Activated T-cell treated with anti-CD3 and anti-CD28 coated beads for 1 hour (primary cell): ENCODE data around the gene MYBPC2.
A peak's percentile ranks its signal among the peaks of the same experiment; 100 is the strongest.
"Not testable (repeated sequence)": the region's sequence is repeated elsewhere in the genome, so short reads cannot be mapped to it uniquely, and the experiment has no call there.

Source experiments
- DNase-seq: peaks from one replicate; pipeline ENCODE4 v3.0.0-alpha.2; 2020; ENCODE audit warnings: low read depth

MYBPC2 gene

DNA sequence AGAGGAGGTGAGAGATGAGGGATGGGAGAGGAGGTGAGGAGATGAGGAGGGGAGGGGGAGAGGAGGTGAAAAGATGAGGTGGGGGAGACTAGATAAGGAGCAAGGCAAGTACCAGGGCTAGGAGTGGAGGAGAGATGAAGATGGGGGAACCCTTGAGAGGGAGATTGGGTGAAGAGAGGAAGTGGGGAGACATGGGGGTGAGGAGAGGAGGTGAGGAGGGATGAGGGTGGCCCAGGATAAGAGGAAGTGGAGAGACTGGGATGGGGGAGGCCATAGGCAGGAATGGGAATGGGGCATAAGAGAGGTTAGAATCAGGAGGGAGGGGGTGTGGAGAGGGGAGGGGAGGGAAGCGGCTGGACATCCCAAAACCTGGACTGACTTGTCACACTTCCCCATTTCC lies 26.9 kb downstream of the MYBPC2 start:
- DNase-seq, result no peak

DNA sequence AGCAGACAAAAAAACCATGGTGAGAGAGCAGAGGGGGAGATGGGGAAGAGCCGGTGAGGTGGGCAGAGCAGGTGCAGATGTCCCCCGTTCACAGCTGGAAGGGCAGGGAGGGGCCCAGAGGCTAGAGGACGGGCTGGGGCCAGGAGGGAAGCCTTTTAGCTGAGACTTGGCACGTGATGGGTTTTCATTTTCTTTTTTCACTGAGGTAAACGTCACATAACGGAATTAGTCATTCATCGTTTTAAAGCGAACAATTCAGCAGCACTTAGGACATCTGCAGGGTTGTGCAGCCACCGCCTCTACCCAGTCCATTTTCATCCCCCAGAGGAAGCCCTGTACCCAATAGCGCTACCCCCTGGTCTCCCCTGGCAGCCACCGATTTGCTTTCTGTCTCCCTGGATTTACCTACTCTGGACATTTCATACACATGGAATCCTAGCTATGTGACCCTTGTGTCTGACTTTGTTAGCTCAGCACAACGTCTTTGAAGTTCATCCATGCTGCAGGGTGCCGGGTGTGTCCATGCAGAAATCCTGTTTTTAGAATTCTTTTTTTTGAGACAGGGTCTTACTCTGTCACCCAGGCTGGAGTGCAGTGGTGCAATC lies 27.6 kb downstream of the MYBPC2 start:
- no peak for DNase-seq

DNA sequence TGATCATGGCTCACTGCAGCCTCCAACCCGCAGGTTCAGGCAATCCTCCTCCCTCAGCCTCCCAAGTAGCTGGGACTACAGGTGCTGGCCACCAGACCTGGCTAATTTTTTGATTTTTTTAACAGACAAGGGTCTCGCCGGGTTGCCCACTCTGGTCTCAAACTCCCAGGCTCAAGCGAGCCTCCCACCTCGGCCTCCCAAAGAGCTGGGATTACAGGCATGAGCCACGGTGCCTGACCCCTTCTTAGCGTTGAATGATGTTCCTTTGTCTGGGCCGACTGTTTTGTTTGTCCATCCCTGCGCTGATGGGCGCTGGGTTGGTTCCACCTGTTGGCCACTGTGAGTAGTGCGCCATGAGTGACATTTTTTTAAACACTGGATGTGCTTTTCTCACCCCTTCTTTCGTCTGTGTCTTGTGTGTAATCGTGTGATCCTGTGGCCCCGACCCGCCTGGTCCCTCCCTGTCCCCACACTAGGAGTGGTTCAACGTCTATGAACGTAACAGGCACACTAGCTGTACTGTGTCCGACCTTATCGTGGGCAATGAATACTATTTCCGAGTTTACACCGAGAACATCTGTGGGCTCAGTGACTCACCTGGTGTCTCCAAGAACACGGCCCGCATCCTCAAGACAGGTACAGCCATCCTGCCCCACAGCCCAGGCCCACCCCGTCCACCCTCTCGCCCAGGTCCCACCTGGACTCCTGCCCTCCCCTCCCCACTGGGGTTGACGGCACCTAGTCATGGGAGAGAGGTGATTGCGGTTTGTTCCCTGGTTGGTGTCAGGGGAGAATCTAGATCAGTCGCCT lies 28.6 kb downstream of the MYBPC2 start:
- DNase-seq, result peak; percentile 32

DNA sequence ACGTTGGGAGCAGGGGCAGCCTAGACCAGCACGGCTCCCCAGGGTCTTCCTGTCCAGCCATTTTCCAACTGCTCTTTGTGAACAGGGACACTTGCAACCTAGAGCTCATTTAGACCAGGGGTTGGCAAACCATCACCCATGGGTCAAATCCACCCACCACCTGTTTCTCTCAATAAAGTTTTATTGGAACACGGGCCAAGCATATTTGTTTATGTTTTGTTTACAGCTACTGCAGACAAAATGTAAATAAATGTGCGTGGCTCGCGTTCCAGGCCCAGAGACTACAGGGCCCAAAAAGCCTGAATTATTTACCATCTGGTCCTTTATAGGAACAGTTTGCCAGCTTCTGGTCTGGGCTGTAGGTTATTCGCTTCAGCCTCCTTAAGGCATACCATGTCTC lies 30.3 kb downstream of the MYBPC2 start:
- DNase-seq, result no peak

DNA sequence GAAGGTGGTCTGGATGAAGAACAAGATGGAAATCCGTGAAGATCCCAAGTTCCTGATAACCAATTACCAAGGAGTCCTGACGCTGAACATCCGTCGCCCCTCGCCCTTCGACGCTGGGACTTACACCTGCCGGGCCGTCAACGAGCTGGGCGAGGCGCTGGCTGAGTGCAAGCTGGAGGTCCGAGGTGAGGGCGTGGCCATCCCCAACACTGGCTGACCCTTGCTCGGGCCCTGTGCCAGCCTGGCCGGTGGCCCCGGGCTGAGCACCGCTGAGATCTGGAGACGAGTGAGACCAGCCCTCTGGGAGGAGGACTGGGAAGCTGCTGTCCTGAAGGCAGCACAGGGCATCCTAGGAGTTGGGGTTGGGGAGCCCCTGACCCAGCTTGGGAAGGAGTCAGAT lies 31.7 kb downstream of the MYBPC2 start:
- DNase-seq, result no peak

DNA sequence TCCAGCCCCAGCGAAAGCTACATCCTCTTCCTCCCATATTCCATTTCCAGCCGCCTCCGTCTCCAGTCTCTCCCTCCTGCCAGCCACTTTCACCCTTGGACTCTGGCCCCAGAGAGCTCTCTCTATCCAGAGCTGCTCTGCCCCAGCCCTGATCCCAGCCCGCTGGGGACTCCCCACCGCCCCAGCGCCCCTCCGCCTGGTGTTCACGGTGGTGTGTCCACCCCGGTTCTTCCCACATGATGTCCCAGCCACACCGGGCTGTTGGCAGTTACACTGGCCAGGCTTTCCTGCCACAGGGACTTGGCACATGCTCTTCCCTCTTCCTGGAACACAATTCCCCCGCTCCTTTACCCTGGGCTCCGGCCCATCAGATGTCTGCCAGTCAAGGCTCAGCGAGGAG lies 32.3 kb downstream of the MYBPC2 start:
- DNase-seq, result no peak

DNA sequence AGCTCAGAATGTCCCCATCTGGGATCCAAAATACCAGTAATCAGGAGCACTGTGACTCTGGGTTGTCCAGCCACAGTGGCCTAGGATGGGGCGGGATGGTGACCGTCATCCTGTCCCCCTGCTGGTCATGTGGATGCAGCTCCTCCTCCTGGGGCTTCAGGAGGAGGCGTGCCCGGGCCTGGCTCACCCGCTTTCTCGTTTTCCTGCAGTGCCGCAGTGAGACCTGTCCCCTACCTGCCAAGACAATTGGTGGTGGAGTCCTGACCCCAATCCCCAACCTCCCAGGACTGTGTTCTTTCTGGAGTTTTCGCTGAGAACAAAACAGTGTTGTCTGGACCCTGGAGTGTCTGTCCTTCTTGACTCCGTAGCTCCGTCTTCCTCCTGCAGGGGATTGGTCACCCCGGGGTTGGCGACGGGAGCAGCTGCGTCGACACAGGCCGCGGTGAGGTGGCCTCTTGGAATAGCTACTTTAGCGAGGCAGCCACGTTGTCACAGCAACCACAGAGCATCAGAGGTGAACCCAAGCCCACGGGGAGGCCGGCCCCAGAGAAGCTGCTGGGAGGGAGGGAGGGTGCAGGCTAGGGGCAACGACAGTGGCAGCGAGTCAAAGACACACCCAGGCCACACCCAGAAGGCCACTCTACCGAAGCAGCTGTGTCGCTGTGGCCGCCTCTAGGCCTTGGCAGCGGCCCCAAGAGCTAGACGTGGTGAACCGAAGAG lies 33.5 kb downstream of the MYBPC2 start:
- no peak for DNase-seq

DNA sequence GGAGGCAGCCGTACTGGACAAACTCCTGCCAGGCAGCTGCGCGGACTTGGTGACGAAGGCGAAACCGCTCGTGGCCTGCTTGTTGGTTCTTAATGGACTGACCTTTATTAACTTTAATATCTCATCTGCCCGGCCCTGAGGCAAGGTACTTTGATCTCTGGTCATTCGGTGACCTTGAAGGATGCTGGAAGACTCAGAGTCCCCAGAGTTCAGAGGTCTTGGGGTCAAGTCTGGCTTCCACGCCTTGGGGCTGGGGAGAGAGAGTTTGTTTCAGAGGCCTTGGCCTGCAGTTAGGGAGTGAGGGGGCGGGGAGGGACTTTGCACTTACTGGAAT lies 34.0 kb downstream of the MYBPC2 start:
- no peak for DNase-seq

DNA sequence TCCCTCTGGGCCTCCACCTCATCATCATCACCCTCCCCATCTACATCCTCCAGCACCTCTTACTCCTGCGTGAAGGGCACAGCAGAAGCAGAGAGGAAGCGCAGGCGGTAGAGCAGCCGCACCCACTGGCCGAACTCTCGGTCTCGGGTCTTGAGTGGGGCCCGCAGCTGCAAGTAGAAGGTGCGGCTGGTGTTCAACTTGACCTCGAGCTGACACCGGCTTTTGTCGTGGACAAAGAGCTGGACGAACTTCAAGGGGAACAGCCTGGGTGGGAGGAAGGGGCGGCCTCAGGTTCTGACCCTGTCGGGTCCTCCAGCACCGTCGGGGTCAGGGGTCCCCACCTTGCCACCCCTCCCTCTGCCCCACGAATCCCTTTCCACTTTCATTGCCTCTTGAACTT lies 34.9 kb downstream of the MYBPC2 start:
- no peak for DNase-seq

DNA sequence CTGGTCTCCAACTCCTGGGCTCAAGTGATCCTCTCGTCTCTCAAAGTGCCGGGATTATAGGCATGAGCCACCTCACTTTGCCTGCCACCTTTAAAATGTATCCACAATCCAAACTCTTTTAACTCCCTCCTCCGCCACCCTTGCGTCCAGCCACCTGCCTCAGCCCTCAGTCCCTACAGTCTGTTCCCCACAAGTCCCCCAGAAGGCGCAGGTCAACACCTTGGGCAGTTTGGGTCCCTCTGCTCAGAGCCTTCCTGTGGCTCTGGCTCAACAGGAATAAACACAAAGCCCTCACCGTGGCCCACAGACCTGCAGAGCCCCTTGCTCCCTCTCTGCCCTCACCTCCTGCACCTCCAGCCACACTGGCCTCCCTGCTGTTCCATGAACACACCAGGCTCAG lies 36.1 kb downstream of the MYBPC2 start:
- DNase-seq, result no peak

DNA sequence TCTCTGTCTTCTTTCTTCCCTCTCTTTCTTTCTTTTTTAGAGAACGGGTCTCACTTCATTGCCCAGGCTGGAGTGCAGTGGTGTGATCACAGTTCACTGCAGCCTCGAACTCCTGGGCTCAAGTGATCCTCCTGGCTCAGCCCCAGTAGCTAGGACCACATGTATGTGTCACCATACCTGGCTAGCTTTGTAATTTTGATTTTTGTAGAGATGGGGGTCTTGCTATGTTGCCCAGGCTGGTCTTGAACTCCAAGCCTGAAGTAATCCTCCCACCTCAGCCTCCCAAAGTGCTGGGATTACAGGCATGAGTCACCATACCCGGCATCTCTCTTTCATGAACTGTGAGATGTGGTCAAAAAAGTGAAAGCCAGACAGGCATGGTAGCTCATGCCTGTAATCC lies 40.6 kb downstream of the MYBPC2 start:
- DNase-seq, result not testable (repeated sequence)

DNA sequence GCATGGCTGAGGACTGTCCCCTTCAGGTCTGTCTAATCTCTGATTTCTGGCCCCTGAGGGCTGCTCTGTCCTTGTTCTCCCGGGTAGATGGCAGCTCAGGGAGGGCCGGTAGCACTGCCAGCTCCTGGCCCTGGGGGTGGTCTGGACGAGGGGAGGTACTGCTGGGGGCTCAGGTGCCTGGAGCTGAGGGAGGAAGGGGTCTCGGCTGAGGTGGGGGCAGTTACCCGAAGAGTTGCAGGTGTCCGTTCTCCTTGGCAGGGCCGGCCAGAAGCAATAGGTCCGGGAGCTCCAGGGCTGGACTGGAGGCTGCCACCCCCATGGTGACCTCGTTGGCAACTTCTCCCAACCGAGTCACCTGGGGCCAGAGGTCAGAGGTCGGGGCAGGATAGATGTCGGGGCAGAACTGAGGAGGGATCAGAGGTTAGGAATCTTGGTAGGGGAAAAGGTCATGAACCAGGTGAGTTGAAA lies 42.4 kb downstream of the MYBPC2 start:
- no peak for DNase-seq

DNA sequence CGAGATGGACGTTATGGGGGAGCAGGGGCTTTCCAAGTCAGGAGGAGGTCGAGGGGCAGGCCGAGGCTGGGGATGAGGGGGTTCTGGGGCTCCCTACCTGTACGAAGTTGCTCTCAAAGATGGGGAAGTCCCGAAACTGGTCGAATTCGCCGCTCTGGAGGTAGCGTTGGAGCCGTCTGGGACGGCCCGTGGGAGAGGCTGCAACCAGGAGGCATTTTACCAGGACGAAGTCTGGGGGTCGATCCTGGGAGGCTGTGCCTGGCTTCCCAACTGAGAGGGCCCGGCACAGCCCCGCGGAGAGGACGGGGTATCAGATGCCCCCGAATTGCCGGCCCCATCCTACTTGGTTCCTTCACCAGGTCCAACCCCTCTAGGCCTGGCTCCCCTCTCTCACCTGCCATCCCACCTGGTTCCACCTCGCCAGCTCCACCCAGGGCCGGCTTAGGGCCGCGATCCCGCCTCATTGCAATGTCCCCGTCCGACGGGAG lies 43.1 kb downstream of the MYBPC2 start:
- no peak for DNase-seq

DNA sequence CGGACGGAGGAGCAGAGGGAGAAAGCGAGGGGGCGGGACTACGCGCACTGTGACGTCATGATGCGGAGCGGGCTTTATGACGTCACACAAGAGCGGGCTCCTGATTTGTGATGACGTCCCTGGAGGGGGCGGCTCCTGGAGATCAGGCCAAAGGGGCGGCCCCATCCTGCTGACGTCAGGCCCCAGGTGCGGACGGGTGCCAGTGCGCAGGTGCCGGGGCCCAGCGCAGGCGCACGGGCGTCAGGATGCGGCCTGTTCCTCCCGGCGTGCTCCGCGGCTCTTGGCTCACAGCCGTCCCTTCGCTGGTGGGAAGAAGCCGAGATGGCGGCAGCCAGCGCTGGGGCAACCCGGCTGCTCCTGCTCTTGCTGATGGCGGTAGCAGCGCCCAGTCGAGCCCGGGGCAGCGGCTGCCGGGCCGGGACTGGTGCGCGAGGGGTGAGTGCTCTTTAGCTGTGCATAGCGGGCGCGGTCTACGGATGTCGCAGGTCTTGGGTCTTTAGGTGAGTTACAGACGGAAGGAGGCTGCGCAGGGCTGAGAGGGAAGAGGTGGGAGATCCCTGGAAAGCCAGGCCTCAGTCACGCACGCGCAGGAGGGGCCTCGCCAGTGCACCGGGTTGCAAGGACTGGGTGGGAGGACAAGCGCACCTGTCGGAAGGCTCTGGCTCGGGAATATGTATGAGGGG lies 43.7 kb downstream of the MYBPC2 start, which contains the start of the genes EMC10 and GARIN5A:
Gene EMC10, plus strand, starts transcription at position 284 of the 683 bp plus-strand sequence. Its CDS starts 38 bp downstream, at position 322.
Gene GARIN5A, minus strand, starts transcription at position 625 of the 683 bp plus-strand sequence. Its CDS starts 460 bp downstream, at position 165.
- peak; percentile 83 for DNase-seq

DNA sequence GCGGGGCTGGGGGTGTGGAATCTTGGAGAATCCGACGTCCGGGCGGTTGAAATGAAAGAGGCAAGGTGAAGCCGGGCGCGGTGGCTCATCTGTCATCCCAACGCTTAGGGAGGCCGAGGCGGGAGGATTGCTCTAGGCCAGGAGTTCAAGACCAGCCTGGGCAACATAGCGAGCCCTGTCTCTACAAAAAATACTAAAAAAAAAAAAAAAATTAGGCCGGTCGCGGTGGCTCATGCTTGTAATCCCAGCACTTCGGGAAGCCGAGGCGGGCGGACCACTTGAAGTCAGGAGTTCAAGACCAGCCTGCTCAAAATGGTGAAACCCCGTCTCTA lies 44.2 kb downstream of the MYBPC2 start:
- DNase-seq, result no peak

DNA sequence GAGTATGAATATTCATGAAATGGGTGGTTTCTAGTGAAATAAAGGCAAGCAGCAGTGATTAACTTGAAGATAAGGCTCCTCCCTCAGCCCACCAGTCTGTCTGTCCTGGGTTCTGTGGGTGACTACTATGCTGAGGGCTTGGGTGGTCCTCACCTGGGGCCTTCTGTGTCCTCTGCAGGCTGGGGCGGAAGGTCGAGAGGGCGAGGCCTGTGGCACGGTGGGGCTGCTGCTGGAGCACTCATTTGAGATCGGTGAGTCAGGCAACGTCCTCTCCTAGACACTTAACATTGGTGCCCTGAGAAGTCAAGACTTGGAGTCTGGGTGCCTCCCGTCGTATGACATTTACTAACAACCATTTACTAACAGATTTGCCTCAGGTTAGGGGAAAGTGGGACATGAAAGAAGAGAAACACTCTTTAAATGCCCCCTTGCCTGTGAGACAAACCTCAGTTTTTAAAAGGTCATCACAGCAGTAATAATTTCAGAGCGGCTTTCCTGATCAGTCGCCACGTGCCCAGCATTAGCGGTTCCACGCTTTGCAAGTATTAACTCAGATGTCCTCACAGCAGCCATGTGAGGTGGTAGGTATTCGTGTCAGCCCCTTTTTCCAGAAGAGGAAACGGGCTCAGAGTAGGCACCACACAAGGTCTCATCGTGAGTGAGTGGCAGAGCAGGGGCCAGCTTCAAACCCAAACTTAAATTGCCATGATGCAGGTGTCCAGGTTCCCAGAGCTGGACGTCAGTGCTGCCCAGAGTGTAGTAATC lies 45.2 kb downstream of the MYBPC2 start:
- no peak for DNase-seq

DNA sequence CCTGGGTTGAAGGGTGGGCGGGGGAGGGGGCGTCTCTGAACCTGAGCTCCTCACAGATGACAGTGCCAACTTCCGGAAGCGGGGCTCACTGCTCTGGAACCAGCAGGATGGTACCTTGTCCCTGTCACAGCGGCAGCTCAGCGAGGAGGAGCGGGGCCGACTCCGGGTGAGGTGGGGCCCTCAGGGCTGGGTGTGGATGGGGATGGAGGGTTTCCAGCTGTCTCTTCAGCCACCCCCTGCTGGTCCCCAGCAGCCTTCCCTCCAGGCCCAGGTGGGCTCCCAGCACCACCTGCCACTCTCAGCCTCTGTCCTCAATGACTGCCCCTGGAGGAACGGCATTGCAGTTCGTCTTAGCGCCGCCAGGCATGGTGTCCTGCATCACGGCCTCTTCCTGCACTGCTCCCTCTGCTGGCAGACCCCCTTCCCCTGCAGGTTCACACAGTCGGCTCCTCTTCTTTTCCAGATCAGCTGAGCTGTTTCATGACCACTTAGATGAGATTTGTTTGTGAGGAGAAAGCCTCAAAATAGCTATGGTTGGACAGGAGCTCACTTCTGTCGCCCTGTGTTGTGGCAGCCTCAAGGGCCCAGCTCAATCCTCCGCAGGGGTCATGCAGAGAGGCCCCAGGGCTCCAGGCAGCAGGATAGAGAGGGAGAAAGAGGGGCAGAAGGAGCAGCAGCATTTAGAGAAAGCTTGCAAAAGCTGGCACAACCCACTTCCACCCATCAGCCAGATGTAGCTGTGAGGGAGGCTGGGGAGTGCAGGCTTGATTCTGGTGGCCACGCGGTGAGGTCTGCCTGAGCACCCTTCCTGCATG lies 46.4 kb downstream of the MYBPC2 start:
- DNase-seq, result no peak

DNA sequence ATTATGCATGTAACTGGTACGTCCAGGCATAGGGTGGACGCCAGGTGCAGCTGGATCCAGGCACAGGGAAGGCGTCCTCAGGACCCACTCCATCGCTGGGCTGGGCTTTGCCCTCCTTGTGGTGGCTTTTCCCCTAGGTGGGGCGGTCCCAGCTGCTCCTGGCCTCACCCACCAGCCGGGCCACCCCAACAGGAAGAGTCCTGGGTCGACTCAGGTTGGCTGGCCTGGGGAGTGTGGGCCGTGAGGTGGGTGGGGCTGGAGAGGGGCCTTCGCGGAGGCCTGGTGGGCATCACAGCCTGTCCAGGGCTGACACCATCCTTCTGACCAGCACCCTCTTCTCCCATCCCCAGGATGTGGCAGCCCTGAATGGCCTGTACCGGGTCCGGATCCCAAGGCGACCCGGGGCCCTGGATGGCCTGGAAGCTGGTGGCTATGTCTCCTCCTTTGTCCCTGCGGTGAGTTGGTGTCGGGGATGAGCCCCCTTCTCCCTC lies 47.1 kb downstream of the MYBPC2 start:
- no peak for DNase-seq

DNA sequence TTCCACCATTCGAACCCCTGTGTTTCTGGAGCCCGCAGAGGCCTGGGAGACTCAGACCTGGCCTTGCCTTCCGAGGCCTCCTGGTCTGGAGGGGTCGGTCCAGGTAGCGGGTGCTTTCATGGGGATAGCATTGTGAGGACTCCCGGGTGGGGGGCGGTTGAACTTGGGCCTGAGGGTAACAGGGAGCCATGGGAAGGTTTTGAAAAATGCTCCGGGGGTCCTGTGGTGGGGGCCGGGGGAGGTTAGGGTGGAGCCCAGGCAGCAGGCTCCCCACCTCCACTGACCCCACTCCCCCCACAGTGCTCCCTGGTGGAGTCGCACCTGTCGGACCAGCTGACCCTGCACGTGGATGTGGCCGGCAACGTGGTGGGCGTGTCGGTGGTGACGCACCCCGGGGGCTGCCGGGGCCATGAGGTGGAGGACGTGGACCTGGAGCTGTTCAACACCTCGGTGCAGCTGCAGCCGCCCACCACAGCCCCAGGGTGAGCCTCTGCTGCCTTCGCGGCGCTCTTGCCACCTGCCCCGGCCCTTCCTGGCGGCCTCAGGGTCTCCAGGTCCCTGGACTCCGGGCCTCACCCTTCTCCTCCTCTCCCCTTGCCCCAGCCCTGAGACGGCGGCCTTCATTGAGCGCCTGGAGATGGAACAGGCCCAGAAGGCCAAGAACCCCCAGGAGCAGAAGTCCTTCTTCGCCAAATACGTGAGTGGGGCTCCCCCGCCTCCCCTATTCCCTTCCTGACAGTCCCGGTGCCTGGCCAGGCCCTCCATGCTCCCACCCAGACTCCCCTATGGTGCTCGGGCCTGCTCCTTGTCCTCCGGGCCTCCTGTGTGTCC lies 47.8 kb downstream of the MYBPC2 start:
- no peak for DNase-seq
